Right lobe of liver (tissue), 4 donors: Measurements from ENCODE around the gene B4GALT4.

ENCODE experiments used
- CTCF ChIP-seq, 4 donors: fragments of 200-600 bp in 3 of 4; fragments of 450-650 bp in 1 of 4; IDR thresholded peaks; one replicate each; pipeline versions ENCODE4 v1.5.1 to v1.8.0; 2016 to 2022; ENCODE audit warnings: antibody characterized with exemption in 4 of 4, mild to moderate bottlenecking in 2 of 4
- POLR2A ChIP-seq: fragments of 450-650 bp; IDR thresholded peaks from one replicate; pipeline ENCODE4 v1.6.1; 2017; ENCODE audit warnings: antibody characterized with exemption, mild to moderate bottlenecking
- donor health status: DM: no; HTN: no; CAD: no.
- donor health status: DM: no; HTN: no; CAD: no.
- donor health status: DM: no; HTN: yes; CAD: no.

DNA sequence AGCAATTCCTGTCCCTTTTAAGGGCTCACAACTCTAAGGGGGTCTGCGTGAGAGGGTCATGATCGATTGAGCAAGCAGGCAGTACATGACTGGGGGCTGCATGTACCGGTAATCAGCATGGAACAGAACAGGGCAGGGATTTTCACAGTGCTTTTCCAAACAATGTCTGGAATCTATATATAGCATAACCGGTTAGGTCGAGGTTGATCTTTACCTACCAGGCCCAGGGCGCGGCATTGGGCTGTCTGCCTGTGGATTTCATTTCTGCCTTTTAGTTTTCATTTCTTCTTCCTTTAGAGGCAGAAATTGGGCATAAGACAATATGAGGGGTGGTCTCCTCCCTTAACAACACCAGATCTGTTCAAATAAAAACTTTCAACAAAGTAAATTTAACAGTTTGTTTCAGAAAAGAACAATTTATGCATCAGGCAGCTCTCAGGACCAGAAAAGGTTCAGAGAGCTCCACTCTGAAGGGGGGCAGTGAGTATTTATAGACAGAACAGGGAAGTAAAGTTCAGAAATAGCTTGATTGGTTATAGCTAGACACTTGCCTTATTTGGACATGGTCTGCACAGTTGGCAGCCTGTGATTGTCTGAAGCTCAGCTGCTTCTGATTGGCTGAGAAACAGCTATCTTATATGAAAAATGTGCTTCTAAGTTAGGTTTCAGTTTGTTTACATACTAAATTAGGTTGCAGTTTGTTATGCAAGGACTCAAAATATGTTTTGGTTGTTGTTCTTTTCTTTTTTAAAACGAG is 17.2 kb upstream of the B4GALT4 start:
- no peak for TF ChIP-seq POLR2A
- no peak for TF ChIP-seq CTCF (IDR thresholded peaks at IDR 0.05)
